HK-2 (cell line): ENCODE results near the gene IAH1.

Source experiments
- DNase-seq: peaks from one replicate; pipeline ENCODE4 v3.0.0-alpha.2; 2018; ENCODE audit not compliant: unreplicated experiment

The IAH1 gene

GRCh38 chr2:9474361-9475057, at the start of gene IAH1:
IAH1 (plus strand) TSS chr2:9474551; CDS start chr2:9474567, 16 bp downstream.
- DNase-seq = peak; percentile 64

GRCh38 chr2:9428965-9429577, 45.3 kb upstream of the IAH1 start:
- DNase-seq = no peak

GRCh38 chr2:9430316-9431293, 43.7 kb upstream of the IAH1 start:
- no peak for DNase-seq

- DNase-seq = no peak
Observed at GRCh38 chr2:9434489-9434888, 39.9 kb upstream of the IAH1 start.

- no peak for DNase-seq
Observed at GRCh38 chr2:9439536-9439935, 34.8 kb upstream of the IAH1 start.

GRCh38 chr2:9440058-9440727, 34.2 kb upstream of the IAH1 start:
- DNase-seq = no peak

GRCh38 chr2:9441556-9441955, 32.8 kb upstream of the IAH1 start:
- no peak for DNase-seq

- DNase-seq = no peak
Observed at GRCh38 chr2:9443526-9443925, 30.8 kb upstream of the IAH1 start.

GRCh38 chr2:9445089-9445488, 29.3 kb upstream of the IAH1 start:
- DNase-seq = no peak

- no peak for DNase-seq
Observed at GRCh38 chr2:9451231-9451630, 23.1 kb upstream of the IAH1 start.

- DNase-seq = no peak
Observed at GRCh38 chr2:9460441-9461017, 13.8 kb upstream of the IAH1 start.

GRCh38 chr2:9461079-9461478, 13.3 kb upstream of the IAH1 start:
- no peak for DNase-seq

- DNase-seq = no peak
Observed at GRCh38 chr2:9462313-9462712, 12.0 kb upstream of the IAH1 start.

GRCh38 chr2:9462886-9463697, 11.3 kb upstream of the IAH1 start:
- no peak for DNase-seq

GRCh38 chr2:9463698-9464034, 10.7 kb upstream of the IAH1 start:
- DNase-seq = no peak

GRCh38 chr2:9465170-9465569, 9.2 kb upstream of the IAH1 start:
- no peak for DNase-seq

GRCh38 chr2:9466147-9466683, 8.1 kb upstream of the IAH1 start:
- no peak for DNase-seq

- DNase-seq = peak; percentile 62
Observed at GRCh38 chr2:9467687-9468086, 6.7 kb upstream of the IAH1 start.

- DNase-seq = no peak
Observed at GRCh38 chr2:9471206-9471605, 3.1 kb upstream of the IAH1 start.

GRCh38 chr2:9472511-9472910, 1.8 kb upstream of the IAH1 start:
- DNase-seq = no peak
